Ureter (tissue), 1 donor: ENCODE measurements around the gene FOXC1. TPM values are rescaled to one million over a fixed set of nuclear protein-coding genes. Genes with fewer than 3 reads are reported as not detected.

ENCODE experiments used
- DNase-seq: peaks from one replicate; pipeline ENCODE4 v3.0.0-alpha.2; 2020; ENCODE audit warnings: low spot score
- total RNA-seq: library from RNA; stranded (reverse); gene quantifications from one replicate; pipeline ENCODE4 v1.2.4, GENCODE V29; 2023
- donor health status: DM: yes; HTN: yes; CAD: no.

Gene FOXC1
- total RNA-seq, 1 donor from 2014 or later: 41.9 TPM

GRCh38 chr6:1623769-1624057 is 14.0 kb downstream of the FOXC1 start:
- DNase-seq: no peak

- no peak for DNase-seq
Measured at GRCh38 chr6:1624058-1624850, 14.5 kb downstream of the FOXC1 start.

- DNase-seq: no peak
Measured at GRCh38 chr6:1624851-1625781, 15.4 kb downstream of the FOXC1 start.

GRCh38 chr6:1625794-1626435 is 16.2 kb downstream of the FOXC1 start:
- no peak for DNase-seq

- DNase-seq: no peak
Measured at GRCh38 chr6:1626481-1626880, 16.8 kb downstream of the FOXC1 start.

- no peak for DNase-seq
Measured at GRCh38 chr6:1627827-1628560, 18.3 kb downstream of the FOXC1 start.

- no peak for DNase-seq
Measured at GRCh38 chr6:1629316-1629715, 19.6 kb downstream of the FOXC1 start.

- no peak for DNase-seq
Measured at GRCh38 chr6:1630212-1630770, 20.6 kb downstream of the FOXC1 start.

- DNase-seq: no peak
Measured at GRCh38 chr6:1630771-1631217, 21.1 kb downstream of the FOXC1 start.

GRCh38 chr6:1631251-1631650 is 21.5 kb downstream of the FOXC1 start:
- DNase-seq: no peak

GRCh38 chr6:1633366-1634021 is 23.8 kb downstream of the FOXC1 start:
- DNase-seq: no peak

GRCh38 chr6:1634081-1634480 is 24.4 kb downstream of the FOXC1 start:
- DNase-seq: no peak

- DNase-seq: no peak
Measured at GRCh38 chr6:1635305-1636010, 25.7 kb downstream of the FOXC1 start.

GRCh38 chr6:1636272-1636825 is 26.6 kb downstream of the FOXC1 start:
- no peak for DNase-seq

- DNase-seq: no peak
Measured at GRCh38 chr6:1636971-1637871, 27.5 kb downstream of the FOXC1 start.

GRCh38 chr6:1639430-1639829 is 29.7 kb downstream of the FOXC1 start:
- DNase-seq: no peak

GRCh38 chr6:1640476-1640875 is 30.8 kb downstream of the FOXC1 start:
- no peak for DNase-seq

GRCh38 chr6:1641343-1641885 is 31.7 kb downstream of the FOXC1 start:
- peak; percentile 83 for DNase-seq

- no peak for DNase-seq
Measured at GRCh38 chr6:1643111-1643510, 33.4 kb downstream of the FOXC1 start.
